Measurements from ENCODE around the gene IL25.
"Not testable (repeated sequence)": the region's sequence is repeated elsewhere in the genome, so short reads cannot be mapped to it uniquely, and the experiment has no call there.

The IL25 gene

GRCh38 chr14:23382276-23382675 is 9.7 kb downstream of the IL25 start:
- Histone ChIP-seq H3K9me3 (ENCODE audit: control insufficient read depth, low read length) (no peaks in the 10 kb centered on the region), H3K4me3 (ENCODE audit: insufficient read depth, low read depth, low read length) (no peak overlapping the region), H3K27ac (ENCODE audit: insufficient read depth, low read depth, low read length, poor library complexity, severe bottlenecking) (no peak overlapping the region), H3K27me3 (ENCODE audit: control insufficient read depth, insufficient read depth, low read length, poor library complexity, severe bottlenecking) (no peaks in the 10 kb centered on the region), H3K36me3 (ENCODE audit: control insufficient read depth, insufficient read depth, low read length) (no peaks in the 10 kb centered on the region), H3K4me1 (ENCODE audit: control insufficient read depth, insufficient read depth, low read length) (peaks cover 2% of the 10 kb centered on the region)
- 95 to 98% methylated on average over 6 of the region's 6 CpGs for WGBS, 2 experiments

GRCh38 chr14:23382731-23383440 is 10.3 kb downstream of the IL25 start:
- Histone ChIP-seq H3K27ac (ENCODE audit: insufficient read depth, low read depth, low read length, poor library complexity, severe bottlenecking) (no peak overlapping the region), H3K36me3 (ENCODE audit: control insufficient read depth, insufficient read depth, low read length) (no peaks in the 10 kb centered on the region), H3K4me3 (ENCODE audit: insufficient read depth, low read depth, low read length) (no peak overlapping the region), H3K27me3 (ENCODE audit: control insufficient read depth, insufficient read depth, low read length, poor library complexity, severe bottlenecking) (no peaks in the 10 kb centered on the region), H3K9me3 (ENCODE audit: control insufficient read depth, low read length) (no peaks in the 10 kb centered on the region), H3K4me1 (ENCODE audit: control insufficient read depth, insufficient read depth, low read length) (no peaks in the 10 kb centered on the region)
- WGBS, 2 experiments: 89 to 92% methylated on average over 9 of the region's 10 CpGs

- Histone ChIP-seq H3K4me1 (ENCODE audit: control insufficient read depth, insufficient read depth, low read length) (no peaks in the 10 kb centered on the region), H3K36me3 (ENCODE audit: control insufficient read depth, insufficient read depth, low read length) (no peaks in the 10 kb centered on the region), H3K27ac (ENCODE audit: insufficient read depth, low read depth, low read length, poor library complexity, severe bottlenecking) (no peak overlapping the region), H3K4me3 (ENCODE audit: insufficient read depth, low read depth, low read length) (no peak overlapping the region), H3K9me3 (ENCODE audit: control insufficient read depth, low read length) (no peaks in the 10 kb centered on the region), H3K27me3 (ENCODE audit: control insufficient read depth, insufficient read depth, low read length, poor library complexity, severe bottlenecking) (no peaks in the 10 kb centered on the region)
- 94% methylated on average over 29 of the region's 29 CpGs for WGBS, 2 experiments
These were observed 11.9 kb downstream of the IL25 start for GRCh38 chr14:23384364-23385080.

DNA sequence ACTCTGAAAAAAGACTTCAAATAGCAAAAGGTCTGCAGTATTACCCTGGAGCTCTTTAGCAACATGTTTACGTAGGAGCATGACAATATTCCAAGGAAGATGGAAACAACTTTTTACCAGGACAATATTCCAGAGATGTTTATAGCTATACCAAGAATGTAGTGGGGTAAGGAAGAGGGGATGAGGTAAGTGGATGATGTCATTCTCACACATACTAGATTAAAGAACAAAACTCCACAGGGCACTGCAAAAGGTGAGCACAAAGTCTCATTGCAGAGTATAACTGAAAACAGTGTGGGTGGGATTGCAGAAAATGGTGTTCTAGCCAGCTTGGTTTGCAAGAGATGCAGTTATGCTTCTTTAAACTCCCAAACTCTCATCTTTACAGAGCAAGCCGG is 12.6 kb downstream of the IL25 start:
- no peaks in the 10 kb centered on the region for H3K36me3 ChIP-seq (ENCODE audit: control insufficient read depth, insufficient read depth, low read length)
- no peak overlapping the region for H3K27ac ChIP-seq (ENCODE audit: insufficient read depth, low read depth, low read length, poor library complexity, severe bottlenecking)
- no peaks in the 10 kb centered on the region for H3K4me1 ChIP-seq (ENCODE audit: control insufficient read depth, insufficient read depth, low read length)
- no peaks in the 10 kb centered on the region for H3K9me3 ChIP-seq (ENCODE audit: control insufficient read depth, low read length)
- 94 to 97% methylated on average over 2 of the region's 2 CpGs for WGBS, 2 experiments
- no peak overlapping the region for H3K4me3 ChIP-seq (ENCODE audit: insufficient read depth, low read depth, low read length)
- no peaks in the 10 kb centered on the region for H3K27me3 ChIP-seq (ENCODE audit: control insufficient read depth, insufficient read depth, low read length, poor library complexity, severe bottlenecking)

DNA sequence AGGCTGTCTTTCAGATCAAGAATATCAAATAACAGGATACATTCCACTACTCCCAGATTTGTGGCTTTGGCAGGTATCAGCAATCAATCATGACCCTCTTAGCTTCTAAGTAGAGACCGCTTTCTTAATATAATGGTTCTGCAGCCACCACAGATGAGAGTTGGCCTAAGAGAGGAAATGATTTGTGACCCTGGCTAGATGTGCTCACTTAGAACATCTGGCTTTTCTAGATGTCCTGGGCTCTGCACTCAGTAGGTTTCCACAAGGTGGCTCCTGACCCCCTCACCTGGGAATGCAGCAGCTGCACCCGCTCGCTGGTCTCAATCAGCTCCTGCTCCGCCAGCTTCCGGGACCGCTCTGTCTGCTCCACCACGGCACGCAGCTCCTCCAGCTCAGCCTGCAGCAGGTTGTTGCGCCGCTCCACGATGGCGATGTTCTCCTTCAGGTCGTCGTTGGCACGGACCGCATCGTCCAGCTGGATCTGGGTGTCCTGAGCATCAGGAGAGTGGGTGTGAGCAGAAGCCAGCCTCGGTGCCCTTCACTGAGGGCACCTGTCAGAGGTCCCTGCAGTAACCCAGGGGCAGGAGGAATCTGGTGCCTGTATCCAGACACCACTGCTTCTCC is 13.1 kb downstream of the IL25 start:
- Histone ChIP-seq H3K4me3 (ENCODE audit: insufficient read depth, low read depth, low read length) (no peak overlapping the region), H3K27ac (ENCODE audit: insufficient read depth, low read depth, low read length, poor library complexity, severe bottlenecking) (no peak overlapping the region), H3K27me3 (ENCODE audit: control insufficient read depth, insufficient read depth, low read length, poor library complexity, severe bottlenecking) (no peaks in the 10 kb centered on the region), H3K9me3 (ENCODE audit: control insufficient read depth, low read length) (no peaks in the 10 kb centered on the region), H3K36me3 (ENCODE audit: control insufficient read depth, insufficient read depth, low read length) (no peaks in the 10 kb centered on the region), H3K4me1 (ENCODE audit: control insufficient read depth, insufficient read depth, low read length) (no peaks in the 10 kb centered on the region)
- WGBS, 2 experiments: 91 to 94% methylated on average over 18 of the region's 18 CpGs

GRCh38 chr14:23386266-23386657 is 13.7 kb downstream of the IL25 start:
- not testable (repeated sequence) for H3K4me1 ChIP-seq (ENCODE audit: control insufficient read depth, insufficient read depth, low read length); H3K27ac ChIP-seq (ENCODE audit: insufficient read depth, low read depth, low read length, poor library complexity, severe bottlenecking); H3K9me3 ChIP-seq (ENCODE audit: control insufficient read depth, low read length); H3K36me3 ChIP-seq (ENCODE audit: control insufficient read depth, insufficient read depth, low read length); H3K4me3 ChIP-seq (ENCODE audit: insufficient read depth, low read depth, low read length); H3K27me3 ChIP-seq (ENCODE audit: control insufficient read depth, insufficient read depth, low read length, poor library complexity, severe bottlenecking)
- 93 to 96% methylated on average over 17 of the region's 17 CpGs for WGBS, 2 experiments

- 96 to 100% methylated on average over 1 of the region's 1 CpG for WGBS, 2 experiments
- H3K27me3 ChIP-seq (ENCODE audit: control insufficient read depth, insufficient read depth, low read length, poor library complexity, severe bottlenecking): no peaks in the 10 kb centered on the region
- H3K36me3 ChIP-seq (ENCODE audit: control insufficient read depth, insufficient read depth, low read length): no peaks in the 10 kb centered on the region
These were observed 14.4 kb downstream of the IL25 start for GRCh38 chr14:23386999-23387398.

DNA sequence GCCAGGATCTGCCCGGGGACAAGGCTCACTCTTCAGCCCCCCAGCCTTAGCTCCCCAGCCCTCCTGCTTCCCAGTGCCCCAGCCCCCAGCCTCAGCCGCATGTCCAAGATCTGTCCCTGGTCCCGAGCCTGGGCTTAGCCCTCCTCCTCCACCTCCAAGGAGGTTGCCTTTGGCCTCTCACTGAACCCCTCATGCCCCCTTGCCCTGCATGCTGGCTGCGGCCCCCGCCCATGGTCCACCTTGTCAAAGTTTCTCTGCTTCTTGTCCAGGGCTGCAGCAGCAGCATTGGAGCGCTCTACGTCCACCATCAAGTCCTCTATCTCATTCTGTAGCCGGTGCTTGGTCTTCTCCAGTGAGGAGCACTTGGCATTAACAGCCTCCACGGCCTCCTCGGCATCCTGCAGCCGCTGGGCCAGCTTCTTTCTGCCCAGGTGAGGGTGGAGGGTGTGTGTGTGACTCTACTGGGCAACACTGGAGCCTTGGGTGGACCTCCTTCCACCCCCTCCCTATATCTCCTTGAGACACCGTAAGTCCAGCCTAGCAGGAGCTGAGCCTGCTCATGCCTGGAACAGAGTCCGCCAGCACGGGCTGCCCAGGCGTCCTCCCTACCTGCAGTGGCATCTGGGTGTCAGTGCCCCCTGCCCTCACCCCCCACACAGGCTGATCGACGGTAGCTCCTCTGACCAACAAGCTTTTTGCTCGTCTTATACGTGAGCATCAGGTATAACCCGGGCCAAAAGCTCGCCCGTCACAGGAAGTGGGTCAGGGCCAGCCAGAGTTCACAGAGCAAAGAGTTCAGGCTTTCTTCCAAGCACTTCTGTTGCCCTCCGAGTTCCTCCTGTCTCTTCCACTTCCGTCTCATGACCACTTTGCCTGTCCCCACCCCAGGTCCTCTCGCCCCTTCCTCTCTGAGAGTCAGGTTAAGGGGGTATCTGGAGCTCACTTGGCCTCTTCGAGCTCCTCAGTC is 15.6 kb downstream of the IL25 start:
- no peak overlapping the region for H3K27ac ChIP-seq (ENCODE audit: insufficient read depth, low read depth, low read length, poor library complexity, severe bottlenecking)
- H3K4me1 ChIP-seq (ENCODE audit: control insufficient read depth, insufficient read depth, low read length): no peaks in the 10 kb centered on the region
- H3K4me3 ChIP-seq (ENCODE audit: insufficient read depth, low read depth, low read length): no peak overlapping the region
- no peaks in the 10 kb centered on the region for H3K36me3 ChIP-seq (ENCODE audit: control insufficient read depth, insufficient read depth, low read length)
- 94 to 95% methylated on average over 26 of the region's 26 CpGs for WGBS, 2 experiments
- H3K9me3 ChIP-seq (ENCODE audit: control insufficient read depth, low read length): no peaks in the 10 kb centered on the region
- no peaks in the 10 kb centered on the region for H3K27me3 ChIP-seq (ENCODE audit: control insufficient read depth, insufficient read depth, low read length, poor library complexity, severe bottlenecking)

More at GRCh38 chr14:23386999-23387398, 14.4 kb downstream of the IL25 start:
- Histone ChIP-seq H3K4me1 (ENCODE audit: control insufficient read depth, insufficient read depth, low read length) (no peaks in the 10 kb centered on the region), H3K9me3 (ENCODE audit: control insufficient read depth, low read length) (no peaks in the 10 kb centered on the region), H3K4me3 (ENCODE audit: insufficient read depth, low read depth, low read length) (no peak overlapping the region), H3K27ac (ENCODE audit: insufficient read depth, low read depth, low read length, poor library complexity, severe bottlenecking) (no peak overlapping the region)

DNA sequence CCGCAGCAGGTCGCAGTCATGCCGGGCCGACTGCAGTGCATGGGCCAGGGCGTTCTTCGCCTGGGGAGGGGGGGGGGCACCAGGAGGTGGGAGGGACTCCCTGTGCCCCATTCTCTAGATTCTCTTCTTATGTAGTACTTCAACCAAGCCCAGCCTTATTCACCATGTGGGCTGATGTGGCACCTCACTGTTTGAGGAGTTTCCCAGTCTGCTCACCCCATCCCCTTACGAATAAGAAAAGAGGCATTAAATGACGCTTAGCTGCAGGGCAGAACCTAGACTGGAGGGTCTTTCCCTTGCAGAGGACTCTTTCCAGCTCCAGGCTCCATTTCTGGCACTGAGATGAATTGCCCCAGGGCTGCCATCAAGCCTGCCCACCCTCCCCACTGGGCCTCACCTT is 16.4 kb downstream of the IL25 start:
- no peaks in the 10 kb centered on the region for H3K36me3 ChIP-seq (ENCODE audit: control insufficient read depth, insufficient read depth, low read length)
- no peaks in the 10 kb centered on the region for H3K4me1 ChIP-seq (ENCODE audit: control insufficient read depth, insufficient read depth, low read length)
- H3K9me3 ChIP-seq (ENCODE audit: control insufficient read depth, low read length): no peaks in the 10 kb centered on the region
- 83 to 86% methylated on average over 8 of the region's 8 CpGs for WGBS, 2 experiments
- no peak overlapping the region for H3K27ac ChIP-seq (ENCODE audit: insufficient read depth, low read depth, low read length, poor library complexity, severe bottlenecking)
- H3K27me3 ChIP-seq (ENCODE audit: control insufficient read depth, insufficient read depth, low read length, poor library complexity, severe bottlenecking): no peaks in the 10 kb centered on the region
- H3K4me3 ChIP-seq (ENCODE audit: insufficient read depth, low read depth, low read length): no peak overlapping the region
